Femur (tissue), 1 donor: ENCODE results near the gene CLEC4A.
"Not testable (repeated sequence)": the region's sequence is repeated elsewhere in the genome, so short reads cannot be mapped to it uniquely, and the experiment has no call there.

Source experiments
- DNase-seq: peaks from one replicate; pipeline ENCODE4 v3.0.0-alpha.2; 2017

Gene CLEC4A

GRCh38 chr12:8134398-8134930, 11.0 kb downstream of the CLEC4A start:
- DNase-seq = not testable (repeated sequence)

- DNase-seq = not testable (repeated sequence)
Observed at GRCh38 chr12:8141647-8142046, 18.2 kb downstream of the CLEC4A start.

- no peak for DNase-seq
Observed at GRCh38 chr12:8143261-8143660, 19.8 kb downstream of the CLEC4A start.

GRCh38 chr12:8145754-8146441, 22.5 kb downstream of the CLEC4A start:
- peak; percentile 86 for DNase-seq

- DNase-seq = no peak
Observed at GRCh38 chr12:8146442-8146771, 23.0 kb downstream of the CLEC4A start.

GRCh38 chr12:8154526-8154925, 31.1 kb downstream of the CLEC4A start:
- DNase-seq = no peak

- DNase-seq = no peak
Observed at GRCh38 chr12:8156416-8156815, 33.0 kb downstream of the CLEC4A start.

GRCh38 chr12:8156845-8157244, 33.4 kb downstream of the CLEC4A start, which contains the start of gene ZNF705A:
Gene ZNF705A, plus strand, starts transcription at chr12:8157015. Its CDS starts 15,611 bp downstream, at chr12:8172626.
- DNase-seq = no peak

GRCh38 chr12:8157484-8158198, 34.2 kb downstream of the CLEC4A start:
- DNase-seq = no peak

GRCh38 chr12:8172911-8173310, 49.5 kb downstream of the CLEC4A start:
- not testable (repeated sequence) for DNase-seq

- DNase-seq = peak; percentile 84
Observed at GRCh38 chr12:8179989-8180585, 56.7 kb downstream of the CLEC4A start.

GRCh38 chr12:8181271-8181670, 57.9 kb downstream of the CLEC4A start:
- not testable (repeated sequence) for DNase-seq

GRCh38 chr12:8182923-8183322, 59.5 kb downstream of the CLEC4A start:
- DNase-seq = not testable (repeated sequence)

- not testable (repeated sequence) for DNase-seq
Observed at GRCh38 chr12:8183346-8183745, 59.9 kb downstream of the CLEC4A start.

GRCh38 chr12:8184206-8184605, 60.8 kb downstream of the CLEC4A start:
- not testable (repeated sequence) for DNase-seq

GRCh38 chr12:8188088-8188487, 64.7 kb downstream of the CLEC4A start:
- not testable (repeated sequence) for DNase-seq
